Activated CD4-positive, CD25-positive, alpha-beta regulatory T cell treated with anti-CD3 and anti-CD28 coated beads, Interleukin-2, amount 50 U/mL, for 72 hours (primary cell): ENCODE results near the gene AFDN.

ENCODE experiments used
- DNase-seq: peaks from one replicate; pipeline ENCODE4 v3.0.0; 2021

The AFDN gene

DNA sequence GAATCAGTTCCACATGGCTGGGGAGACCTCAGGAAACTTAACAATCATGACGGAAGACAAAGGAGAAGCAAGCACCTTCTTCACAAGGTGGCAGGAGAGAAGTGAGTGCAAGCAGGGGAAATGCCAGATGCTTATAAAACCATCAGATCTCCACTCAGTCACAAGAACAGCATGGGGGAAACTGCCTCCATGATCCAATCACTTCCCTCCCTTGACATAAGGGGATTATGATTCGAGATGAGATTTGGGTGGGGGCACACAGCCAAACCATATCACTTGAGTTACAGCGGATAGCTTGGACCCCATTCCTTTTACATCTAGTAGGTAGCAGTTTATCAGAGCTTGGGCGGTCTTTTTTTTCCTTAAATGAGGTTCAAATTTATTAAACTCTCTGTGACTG is 19.1 kb downstream of the AFDN start:
- no peak for DNase-seq

DNA sequence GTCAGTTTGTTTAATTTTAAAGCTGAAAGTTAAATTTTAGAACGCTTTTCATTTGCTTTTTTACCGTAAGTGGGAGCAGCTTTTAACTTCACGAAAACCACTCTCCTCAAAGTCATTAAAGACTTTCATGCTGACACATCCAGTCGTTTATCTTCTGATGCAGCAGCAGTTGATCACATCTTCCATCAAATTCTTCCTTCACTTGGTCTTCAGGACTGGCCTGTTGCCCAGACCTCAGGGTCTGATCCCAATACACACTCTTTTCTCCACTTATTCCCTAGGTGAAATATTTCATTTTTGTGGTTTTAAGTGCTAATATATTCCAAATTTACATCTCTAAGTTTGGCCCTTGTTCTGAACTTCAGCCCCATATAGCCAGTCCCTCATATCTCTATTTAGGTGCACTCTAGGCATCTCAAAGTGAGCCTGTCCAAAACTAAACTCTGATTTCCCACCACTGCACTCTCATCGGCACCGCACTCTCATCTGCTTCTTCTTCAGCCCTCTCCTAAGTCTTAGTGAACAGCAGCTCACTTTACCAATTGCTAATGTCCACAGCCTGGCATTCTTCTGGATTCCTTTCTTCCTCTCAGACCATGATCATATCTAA is 20.4 kb downstream of the AFDN start:
- DNase-seq, result no peak

DNA sequence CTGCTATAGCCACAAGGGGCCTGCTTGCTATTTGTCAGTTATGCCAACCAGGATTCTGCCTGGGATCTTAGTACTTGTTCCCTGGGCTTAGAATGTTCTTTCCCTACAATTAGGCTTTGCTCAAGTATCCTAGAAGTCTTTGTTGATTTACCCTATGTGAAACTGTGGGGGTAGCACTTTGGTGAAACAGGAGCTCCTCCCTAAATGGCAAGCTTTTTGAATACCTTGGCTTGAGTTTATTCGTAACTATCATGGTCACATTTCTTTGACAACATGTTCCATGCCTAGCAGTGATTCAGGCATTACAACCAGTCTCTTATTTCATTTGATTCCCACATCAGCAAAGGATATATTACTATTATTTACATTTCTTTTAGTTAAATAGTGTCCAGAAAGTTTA is 21.2 kb downstream of the AFDN start:
- DNase-seq, result no peak

DNA sequence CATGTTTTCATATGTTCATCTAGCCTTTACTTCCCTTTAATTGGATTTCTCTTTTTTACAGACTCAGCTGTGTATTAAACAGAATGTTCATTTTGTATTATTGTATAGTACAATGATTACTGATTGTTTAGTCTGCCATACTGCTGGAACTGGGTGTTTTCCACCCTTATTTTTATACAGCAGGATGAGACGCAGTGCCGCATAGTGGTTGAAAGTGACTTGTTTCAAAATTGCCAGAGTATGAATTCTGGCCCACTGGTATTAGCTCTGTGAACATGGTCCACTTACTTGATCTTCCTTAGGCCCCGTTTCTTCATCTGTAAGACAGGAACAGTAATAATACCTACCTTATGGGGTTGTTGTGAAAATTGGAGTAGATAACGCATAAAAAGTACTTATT is 22.1 kb downstream of the AFDN start:
- no peak for DNase-seq

DNA sequence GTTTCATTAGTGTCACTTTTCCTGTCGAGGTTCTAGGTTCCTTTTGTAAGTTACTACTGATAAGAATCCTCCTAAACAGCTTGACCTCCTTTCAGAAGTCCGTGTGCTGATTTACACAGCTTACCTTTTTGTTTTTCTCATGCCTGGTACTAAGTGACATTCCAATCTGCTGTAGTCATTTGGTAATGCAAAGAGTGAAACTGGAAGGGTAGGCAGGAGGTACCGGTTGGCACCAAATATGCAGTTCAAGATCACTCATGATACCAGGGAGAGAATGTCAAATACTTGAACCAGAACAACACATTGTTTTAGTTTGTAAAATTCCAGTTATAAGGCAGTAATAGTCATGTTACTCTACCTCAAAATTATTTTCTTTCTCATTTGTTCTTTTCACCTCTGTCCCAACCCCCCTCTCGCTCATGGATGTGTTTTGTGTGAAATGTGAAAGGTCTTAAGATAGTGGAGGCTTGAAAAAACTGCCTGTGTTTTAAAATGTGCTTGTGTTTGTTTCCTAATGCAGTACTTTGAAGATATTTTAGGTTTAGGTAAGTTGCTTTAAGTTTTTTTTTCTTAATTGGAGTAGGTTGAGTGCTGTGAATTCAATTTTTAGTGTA is 23.2 kb downstream of the AFDN start:
- DNase-seq, result no peak

DNA sequence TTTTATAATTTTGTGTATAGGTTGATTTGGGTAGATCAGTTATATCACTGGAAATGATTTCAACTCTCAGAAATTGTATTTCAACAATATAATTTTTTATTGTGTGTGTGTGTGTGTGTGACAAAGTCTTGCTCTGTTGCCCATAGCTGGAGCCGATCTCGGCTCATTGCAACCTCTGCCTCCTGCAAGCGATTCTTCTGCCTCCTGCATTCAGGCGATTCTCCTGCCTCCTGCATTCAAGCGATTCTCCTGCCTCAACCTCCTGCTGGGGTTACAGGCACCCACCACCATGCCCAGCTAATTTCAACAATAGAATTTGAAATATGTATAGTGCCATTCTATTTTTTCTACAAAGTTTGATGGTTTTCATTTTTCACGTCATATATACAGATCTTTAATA is 24.1 kb downstream of the AFDN start:
- no peak for DNase-seq

DNA sequence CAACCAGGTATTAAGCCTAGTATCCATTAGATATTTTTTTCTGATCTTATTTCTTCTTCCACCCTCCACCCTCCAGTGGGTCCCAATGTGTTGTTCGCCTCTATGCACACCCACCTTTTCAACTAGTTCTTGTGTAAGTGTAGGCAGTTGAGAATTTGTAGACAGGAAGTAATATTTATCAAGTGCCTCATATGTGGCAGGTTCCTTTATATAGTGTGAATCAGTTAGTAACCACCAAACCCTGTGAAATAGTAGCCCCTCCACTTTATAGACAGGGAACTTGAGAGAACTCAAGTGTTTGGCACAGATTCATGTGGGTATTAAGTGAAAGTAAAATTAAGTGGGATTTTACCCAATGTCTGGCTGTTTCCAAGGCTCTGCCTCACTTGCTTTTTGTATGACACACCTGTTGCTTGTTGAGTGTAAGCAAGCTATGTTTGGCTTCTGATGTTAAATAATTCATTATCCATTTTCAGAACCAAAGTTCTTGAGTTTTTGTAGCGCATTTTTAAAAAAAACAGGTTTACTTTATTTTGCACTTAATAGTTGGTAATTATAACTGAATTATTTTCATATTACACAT is 24.8 kb downstream of the AFDN start:
- no peak for DNase-seq

DNA sequence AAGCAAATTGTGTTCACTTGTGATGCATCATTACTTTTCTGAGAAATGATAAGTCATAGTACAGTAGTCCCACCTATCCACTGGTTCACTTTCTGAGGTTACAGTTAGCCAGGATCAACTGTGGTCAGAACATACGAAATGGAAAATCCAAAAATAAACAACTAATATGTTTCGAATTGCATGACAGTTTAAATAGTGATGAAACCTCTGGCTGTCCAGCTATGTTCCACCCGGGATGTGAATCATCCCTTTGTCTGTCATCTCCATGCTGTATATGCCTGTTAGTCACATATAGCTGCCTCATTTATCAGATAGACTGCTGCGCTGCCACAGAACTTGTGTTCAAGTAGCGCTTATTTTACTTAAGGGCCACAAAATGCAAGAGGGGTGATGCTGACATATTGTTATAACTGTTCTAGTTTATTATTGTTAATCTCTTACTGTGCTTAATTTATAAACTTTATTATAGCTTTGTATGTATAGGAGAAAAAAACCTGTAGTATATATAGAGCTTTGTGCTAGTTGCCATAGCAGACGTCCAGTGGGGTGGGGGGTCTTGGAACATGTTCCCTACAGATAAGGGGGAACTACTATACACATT is 29.2 kb downstream of the AFDN start:
- DNase-seq, result no peak

DNA sequence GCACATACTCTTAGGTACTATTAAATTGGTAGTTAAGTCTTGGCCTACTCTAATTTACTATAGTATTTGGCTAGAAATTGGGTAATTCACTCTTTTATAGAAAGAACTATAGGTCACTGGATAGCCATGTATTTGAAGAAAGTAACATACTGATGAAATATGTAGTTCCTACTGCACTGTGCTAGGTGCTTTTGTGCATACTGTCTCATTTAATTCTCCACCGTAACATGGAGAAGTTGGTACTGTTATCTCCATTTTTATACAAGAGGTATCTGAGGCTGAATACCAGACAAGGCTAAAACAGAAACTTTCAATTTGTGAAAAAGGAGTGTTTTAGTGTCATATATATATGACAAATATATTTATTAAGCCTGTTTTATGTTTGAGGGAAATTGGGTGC is 29.8 kb downstream of the AFDN start:
- no peak for DNase-seq

DNA sequence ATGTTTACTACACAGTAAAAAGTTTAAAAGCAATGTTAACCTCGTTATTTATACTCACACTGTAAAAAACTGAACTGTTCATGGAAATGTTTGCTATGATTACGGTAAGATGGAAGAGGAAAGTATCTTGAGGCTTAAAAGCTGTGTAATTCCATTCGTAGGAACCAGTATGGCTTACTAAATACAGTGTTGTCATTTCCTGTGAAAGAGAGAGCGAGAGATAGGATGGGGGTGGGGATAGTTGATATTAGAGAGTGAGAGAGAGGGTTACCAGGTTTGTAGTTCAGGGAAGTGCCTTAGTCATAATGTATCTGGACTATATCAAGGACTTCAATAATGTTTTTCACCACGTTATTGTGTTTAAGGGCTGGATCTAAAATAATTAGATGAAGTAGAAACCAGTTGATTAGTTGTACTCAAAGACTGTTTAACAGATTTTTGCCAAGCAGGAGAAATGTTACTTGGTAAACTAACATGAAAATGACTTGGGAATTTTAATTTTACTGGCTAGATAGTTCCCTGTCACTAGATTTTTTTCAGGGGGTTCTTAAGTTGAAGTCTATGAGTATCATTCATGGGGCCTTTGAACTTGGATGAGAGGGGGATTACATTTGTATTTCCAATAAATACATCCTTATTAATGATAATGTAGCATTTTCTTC is 30.4 kb downstream of the AFDN start:
- DNase-seq, result no peak

DNA sequence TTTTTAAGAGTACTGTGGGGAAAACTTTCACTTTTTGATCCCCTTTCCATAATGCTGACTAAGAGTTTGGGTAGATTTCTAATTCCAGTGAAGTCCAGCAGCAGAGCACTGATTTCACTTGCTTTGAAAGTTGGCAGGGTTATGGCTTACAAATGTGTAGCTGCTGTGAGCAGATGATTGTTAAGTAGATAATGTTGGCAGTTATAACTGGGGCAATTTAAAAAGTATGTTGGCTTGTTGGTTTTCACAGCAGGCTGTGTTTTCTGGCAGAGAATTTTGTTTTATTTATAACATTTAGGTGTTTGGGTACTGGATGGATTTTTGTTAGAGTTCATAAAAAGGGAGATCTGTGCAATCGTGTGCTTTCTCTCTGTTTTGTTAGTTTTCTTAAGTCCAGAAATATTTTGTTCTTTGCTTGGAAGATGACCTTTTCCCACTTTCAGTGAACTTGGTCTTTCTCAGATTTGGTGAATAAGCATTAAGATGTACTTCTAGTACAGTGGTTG is 31.4 kb downstream of the AFDN start:
- no peak for DNase-seq

DNA sequence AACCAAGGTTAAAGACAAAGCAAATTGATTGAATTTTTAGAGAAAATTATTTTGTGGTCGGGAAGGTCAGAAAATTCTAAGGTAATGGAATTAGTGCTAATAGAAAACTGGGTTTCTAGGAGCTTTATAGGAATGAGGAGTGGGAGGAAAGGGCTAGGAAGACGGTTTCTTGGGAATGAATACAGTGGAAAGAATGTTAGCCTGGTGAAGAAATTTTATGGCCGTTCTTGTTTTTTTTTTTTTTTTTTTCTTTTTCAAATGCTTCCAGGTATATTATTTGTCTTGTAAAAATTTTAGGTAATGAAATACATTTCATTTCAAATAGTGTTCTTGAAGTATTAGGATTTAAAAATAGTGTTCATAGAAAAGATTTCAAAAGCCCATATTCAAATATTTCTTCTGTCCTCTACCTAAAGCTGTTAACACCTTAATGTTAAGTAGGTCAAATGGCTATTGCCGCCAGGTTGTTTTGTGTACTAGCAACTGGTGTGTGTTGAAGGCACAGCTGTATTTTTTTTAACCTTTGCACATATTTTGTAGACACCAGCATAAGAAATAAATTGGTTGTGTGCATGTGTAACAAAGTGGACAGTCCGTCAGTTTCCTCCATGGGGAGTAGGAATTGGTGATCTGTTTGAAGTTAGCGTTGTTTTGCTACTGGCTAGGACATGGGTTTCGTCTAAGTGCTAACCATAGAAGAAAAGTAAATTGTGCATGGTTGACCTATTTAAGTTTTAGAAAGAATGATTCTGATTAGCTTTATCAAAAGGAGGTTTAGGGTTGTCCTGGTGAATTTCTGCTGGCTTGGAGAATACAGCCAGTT is 32.3 kb downstream of the AFDN start:
- no peak for DNase-seq

DNA sequence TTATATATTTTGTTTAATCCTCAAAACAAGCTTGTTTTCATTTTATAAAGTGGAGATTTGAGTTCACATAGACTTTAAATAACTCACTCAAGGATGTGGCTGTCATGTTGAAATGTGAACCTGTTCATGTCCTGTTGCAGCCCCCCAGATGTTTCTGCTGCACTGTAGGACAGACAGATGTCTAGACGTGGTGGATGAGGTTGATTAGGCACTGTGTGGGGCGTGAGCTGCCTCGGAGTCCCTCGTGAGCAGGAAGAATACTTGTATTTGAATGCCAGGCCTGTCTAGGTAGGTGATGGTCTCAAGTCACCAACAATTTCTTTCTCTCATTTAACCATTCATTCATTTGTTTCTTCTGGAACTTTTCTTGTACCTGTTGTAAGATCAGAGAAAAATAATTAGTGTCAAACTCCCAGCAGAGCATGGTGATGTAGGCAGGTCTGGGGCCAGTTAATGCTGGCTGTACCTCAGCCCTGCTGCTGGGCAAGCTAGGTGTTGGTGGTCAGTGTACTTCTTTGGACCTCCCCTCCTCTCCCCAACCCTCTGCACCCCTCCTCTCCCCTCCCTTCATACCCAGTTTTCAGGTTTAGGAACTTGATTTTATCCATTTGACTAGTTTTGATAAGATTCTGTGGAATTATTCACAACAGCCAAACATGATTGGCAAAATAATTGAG is 34.0 kb downstream of the AFDN start:
- DNase-seq, result no peak

DNA sequence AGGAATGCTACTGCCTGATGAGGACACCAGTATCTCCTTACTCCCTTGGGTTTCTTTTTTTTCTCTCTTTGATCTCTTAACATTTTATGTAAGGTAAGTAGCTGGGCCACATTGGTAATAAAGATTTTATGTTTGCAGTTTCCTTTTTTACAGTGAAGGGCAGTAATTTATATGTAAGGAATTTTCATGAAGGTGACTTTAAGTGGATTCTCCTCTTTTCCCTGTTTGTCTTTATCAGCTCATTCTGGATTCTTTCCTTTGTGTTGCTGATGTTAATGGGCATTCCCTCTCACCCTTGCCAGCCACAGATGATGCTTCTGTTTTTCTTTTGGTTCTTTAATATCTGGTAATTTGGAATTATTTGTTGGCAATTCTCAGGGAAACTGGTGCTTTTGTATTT is 34.7 kb downstream of the AFDN start:
- DNase-seq, result no peak

DNA sequence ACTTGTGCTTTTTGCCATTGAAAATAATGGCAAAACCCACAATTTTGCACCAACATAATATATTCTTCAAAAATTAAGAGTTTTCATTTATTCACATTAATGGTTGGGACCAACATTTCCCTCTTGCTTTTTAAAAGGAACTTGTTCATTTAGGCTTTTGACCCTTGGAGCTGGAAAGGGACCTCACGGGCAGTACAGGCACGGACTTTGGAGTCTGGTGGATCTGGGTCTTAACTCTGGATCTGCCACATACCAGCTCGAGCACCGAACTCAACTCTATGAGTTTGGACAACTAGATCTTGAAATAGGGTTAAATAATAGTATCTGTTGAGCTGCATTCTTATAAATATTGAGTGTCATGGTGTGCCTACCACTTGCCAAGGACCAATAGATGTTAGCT is 37.2 kb downstream of the AFDN start:
- DNase-seq, result no peak

DNA sequence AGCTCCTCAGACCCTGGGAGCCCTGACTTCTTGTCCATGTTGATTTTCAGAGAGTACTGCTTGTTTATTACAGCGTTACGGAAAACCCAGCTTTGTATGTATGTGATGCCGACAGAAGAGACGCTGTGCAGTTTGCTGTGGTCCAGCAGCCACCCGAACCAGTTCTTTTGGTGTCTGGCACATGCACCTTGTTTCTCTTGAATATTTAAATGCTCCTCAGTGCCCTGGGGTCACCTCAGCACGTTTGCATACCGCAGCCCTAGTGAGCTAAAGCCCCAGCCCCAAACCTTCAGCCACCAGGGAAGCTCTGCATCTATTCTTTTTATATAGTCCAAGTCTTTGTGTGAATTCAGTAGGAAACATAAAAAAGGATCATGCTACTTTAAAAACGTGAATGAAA is 39.9 kb downstream of the AFDN start:
- DNase-seq, result no peak

DNA sequence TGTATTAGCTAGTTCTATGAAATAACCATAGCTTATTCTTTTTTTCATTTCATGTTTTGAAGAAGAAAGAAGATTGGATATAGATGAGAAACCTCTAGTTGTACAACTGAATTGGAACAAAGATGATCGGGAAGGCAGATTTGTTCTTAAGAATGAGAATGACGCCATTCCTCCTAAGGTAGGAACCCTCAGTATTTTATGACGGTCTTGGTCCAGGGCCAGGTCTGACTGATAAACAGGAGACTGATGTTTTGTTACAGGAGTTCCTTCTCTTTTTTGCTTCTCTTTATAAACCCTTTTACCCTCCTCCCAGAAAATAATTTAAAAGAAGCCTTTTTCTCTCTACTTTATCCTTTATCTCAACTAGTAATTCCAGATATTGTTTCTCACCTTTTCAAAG is 43.6 kb downstream of the AFDN start:
- DNase-seq, result no peak

DNA sequence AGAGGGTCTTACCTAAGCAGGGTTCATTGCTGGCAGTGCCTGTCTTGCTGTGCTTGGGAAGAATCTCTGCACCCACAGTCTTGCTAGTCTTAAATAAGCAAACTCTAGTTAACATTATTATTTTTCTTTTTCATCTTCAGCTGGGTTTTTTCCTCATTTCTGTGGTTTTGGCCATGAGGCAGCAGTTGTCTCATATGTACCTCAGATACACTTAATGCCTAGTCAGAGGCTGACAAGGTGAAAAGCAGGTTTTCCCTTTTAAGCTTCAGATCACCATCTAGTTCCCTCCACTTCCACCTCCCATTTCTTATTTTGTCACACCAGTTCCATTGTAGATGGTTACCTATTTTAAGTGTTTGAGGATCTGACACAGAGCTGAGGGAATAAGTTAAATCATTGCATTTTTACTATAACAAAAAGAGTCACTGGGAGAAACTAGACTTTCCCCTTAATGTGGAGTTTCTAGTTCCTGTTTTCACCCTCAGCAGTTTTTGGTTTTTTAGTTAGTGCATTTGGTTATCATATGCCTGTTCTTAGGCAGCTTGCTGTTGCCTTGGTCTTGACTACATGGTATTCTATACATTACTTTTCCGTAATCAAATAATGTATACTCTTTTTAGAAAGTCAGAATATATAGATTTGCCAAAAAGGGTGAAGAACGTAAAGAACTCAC is 46.0 kb downstream of the AFDN start:
- DNase-seq, result no peak

DNA sequence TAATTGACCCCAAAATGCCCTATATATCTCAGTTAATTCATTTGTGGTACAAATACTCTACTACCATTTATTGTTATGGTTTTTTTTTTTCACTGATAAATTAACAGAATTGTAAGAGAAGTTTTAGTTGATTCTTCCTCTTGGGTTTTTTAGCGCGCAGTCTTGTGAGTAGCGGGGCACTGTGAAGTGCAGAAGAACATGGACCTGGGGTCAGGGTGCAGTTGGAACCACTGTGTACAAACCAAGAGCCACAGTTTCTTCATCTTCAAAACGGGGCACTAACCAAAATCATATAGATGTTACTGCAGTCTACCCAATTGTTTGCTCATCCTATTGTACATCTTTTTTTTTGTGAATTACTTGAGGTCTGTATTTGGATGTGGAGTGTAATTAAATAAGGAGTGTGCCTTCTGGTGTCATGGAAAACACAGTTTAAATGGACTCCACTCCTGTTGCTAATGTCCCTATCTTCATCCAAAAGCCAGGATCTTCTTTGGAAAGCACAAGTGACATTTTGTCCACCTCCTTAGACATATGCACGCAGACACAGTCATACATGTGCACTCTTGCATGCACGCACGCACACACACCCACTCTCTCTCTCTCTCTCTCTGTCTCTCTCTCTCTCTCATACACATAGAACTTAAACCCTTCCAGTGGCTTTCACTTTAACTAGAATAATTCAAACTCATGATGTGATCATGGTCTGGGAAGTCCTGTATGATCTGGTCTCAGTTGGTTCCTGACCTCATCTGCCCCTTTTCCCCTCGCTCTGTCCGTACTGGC is 51.5 kb downstream of the AFDN start:
- no peak for DNase-seq

DNA sequence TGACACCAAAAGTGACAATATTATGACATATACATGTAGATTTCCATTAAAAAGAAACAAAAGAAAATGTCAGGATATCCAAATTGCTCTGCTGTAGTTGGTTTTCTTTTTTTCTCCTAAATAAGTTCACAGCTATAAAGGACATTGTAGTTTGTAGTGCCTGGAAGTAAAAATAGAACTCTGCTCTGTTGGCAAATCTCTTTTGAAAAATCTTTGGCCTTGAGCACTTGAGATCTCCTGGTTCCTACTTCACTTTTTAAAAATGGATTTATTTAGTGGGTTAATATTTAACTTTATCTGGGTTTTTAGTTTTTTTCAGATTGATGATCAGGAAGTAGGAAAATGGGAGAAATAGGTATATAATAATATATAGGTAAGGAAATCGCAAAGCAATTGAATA is 52.9 kb downstream of the AFDN start:
- DNase-seq, result no peak

DNA sequence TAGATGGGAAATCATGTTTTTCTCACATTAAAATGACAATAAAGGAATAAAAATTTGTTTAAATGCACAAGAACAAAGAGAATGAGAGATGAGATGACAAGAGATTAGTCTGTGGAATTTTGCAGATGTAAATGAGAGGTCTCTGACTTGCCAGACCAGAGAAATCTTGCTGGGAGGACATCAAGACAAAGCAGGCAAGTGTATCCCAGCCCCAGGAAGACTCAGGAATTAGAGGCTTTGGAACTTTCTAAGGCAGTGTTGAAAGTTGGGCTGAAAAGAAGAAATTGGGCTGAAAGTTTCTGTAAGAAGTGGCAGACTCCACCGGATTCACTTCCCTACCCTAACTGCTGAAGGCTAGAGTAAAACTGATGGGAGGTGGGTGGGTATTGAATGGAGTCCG is 54.6 kb downstream of the AFDN start:
- DNase-seq, result no peak
